AG09309 (cell line): Measurements from ENCODE around the gene SH2D4B.

Source experiments
- DNase-seq: peaks from one replicate; pipeline ENCODE4 v3.0.0-alpha.2; 2010; ENCODE audit warnings: low read depth
- H3K4me3 ChIP-seq: 2 replicates; pipeline ENCODE4 v1.5.1; 2011; ENCODE audit warnings: mild to moderate bottlenecking, low read depth, low read length, moderate library complexity; ENCODE audit not compliant: control insufficient read depth
- TF ChIP-seq, protein P1 (sequence below): IDR thresholded peaks from 2 replicates; pipeline ENCODE4 v1.5.1; 2011; ENCODE audit warnings: mild to moderate bottlenecking, low read depth, low read length, inconsistent platforms; ENCODE audit not compliant: insufficient read depth, control insufficient read depth; ENCODE audit errors: missing control alignments

The SH2D4B gene

GRCh38 chr10:80526218-80526617, 11.5 kb upstream of the SH2D4B start:
- TF ChIP-seq, protein P1, sequence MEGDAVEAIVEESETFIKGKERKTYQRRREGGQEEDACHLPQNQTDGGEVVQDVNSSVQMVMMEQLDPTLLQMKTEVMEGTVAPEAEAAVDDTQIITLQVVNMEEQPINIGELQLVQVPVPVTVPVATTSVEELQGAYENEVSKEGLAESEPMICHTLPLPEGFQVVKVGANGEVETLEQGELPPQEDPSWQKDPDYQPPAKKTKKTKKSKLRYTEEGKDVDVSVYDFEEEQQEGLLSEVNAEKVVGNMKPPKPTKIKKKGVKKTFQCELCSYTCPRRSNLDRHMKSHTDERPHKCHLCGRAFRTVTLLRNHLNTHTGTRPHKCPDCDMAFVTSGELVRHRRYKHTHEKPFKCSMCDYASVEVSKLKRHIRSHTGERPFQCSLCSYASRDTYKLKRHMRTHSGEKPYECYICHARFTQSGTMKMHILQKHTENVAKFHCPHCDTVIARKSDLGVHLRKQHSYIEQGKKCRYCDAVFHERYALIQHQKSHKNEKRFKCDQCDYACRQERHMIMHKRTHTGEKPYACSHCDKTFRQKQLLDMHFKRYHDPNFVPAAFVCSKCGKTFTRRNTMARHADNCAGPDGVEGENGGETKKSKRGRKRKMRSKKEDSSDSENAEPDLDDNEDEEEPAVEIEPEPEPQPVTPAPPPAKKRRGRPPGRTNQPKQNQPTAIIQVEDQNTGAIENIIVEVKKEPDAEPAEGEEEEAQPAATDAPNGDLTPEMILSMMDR, result no peak
- H3K4me3 ChIP-seq, result no peak overlapping the region
- no peak for DNase-seq

GRCh38 chr10:80526742-80527141, 11.0 kb upstream of the SH2D4B start:
- H3K4me3 ChIP-seq, result no peak overlapping the region
- DNase-seq, result no peak
- TF ChIP-seq, protein P1, result no peak

GRCh38 chr10:80528185-80528700, 9.5 kb upstream of the SH2D4B start:
- H3K4me3 ChIP-seq, result no peak overlapping the region
- TF ChIP-seq, protein P1, result no peak
- no peak for DNase-seq

DNA sequence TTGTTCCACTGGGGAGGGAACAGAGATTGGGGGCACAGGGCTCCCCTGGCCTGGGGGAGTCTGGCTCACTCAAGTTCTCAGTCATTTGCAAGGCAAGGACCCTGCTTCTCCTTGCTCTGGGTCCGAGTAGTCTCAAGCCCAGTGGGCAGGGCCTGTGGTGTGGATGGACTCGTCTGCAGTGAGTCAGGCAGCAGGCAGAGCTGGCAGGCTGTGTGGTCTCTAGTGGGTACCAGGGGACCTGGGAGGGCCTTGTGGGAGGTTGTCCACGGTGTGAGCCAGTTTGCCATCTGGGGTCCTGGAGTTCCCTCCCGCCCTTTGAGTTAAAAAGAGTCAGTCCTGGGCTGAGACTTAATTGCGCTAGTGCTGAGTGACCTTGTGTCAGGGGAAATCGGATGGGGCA, 8.8 kb upstream of the SH2D4B start:
- H3K4me3 ChIP-seq, result no peak overlapping the region
- TF ChIP-seq, protein P1, result no peak
- DNase-seq, result no peak

DNA sequence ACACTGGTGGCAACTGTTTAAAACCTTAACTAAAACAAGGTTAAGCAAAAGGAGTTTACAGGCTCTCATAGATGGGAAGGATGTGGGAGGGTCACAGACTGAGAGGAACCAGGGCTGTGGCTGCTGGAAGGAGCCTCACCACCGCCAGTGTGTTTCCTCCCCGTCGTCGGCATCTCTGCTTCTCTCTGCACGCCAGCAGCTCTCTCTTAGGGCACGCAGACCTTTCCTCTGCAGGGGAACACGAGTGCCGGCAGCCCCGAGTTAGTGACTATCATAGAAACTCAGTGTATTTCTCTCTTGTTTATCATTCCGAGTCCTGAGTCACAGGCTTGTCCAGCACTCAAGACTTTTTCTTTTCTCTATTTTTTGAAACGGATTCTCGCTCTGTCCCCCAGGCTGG, 8.1 kb upstream of the SH2D4B start:
- H3K4me3 ChIP-seq, result no peak overlapping the region
- TF ChIP-seq, protein P1, result no peak
- no peak for DNase-seq

DNA sequence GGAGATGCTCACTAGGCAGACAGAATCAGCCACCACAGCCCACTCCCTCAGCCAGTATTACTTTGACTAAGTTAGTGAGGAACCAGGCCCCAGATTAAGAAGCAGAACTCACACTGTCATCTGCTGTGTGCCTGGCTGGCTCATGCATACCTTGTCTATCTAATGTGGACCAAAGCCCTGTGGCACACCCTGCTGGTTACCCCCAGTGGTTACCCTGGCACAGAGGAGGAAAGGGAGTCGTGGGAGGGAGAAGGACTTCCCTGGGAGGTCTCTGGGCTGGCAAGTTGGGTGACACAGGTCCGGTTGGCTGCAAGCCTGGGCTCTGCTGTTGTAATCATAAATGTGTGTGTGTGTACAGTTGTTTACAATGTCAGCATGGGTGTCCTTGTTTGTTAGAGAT, 7.5 kb upstream of the SH2D4B start:
- TF ChIP-seq, protein P1, result peak; percentile 37
- no peak overlapping the region for H3K4me3 ChIP-seq
- no peak for DNase-seq

DNA sequence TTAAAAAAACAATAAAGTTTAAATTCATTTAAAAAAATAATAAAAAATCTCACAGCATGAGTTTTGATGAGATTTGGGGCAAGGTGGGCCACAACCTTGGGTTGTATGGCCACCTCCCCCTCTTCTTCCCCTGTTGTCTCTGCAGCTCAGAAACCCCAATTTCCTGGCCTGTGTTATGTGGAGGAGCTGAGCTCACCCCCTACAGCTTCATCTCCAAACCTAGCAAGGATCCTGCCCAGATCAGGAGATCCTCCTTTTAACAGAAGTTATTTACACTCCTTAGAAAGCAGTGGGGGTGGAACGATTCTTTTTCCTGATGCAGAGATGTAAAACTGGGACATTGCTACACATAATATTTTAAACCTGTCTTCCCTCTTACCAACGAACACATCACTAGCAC, 6.9 kb upstream of the SH2D4B start:
- no peak overlapping the region for H3K4me3 ChIP-seq

More for the DNA sequence above, 6.9 kb upstream of the SH2D4B start:
- DNase-seq, result no peak
- TF ChIP-seq, protein P1, result no peak
